Stomach (tissue), 9 donors: ENCODE data around the gene C7orf33. TPM values are rescaled to one million over a fixed set of nuclear protein-coding genes. Genes with fewer than 3 reads are reported as not detected.
"Not testable (repeated sequence)": the region's sequence is repeated elsewhere in the genome, so short reads cannot be mapped to it uniquely, and the experiment has no call there.

Experiments
- DNase-seq, 2 donors: peaks; one replicate each; pipeline versions ENCODE4 v3.0.0 to v3.0.0-alpha.2; 2013 to 2019
- H3K27ac ChIP-seq, 5 donors: fragments of 200-600 bp in 4 of 5; sonication (generic) in 4 of 5; one replicate each; pipeline ENCODE4 v1.5.1; 2013 to 2019; ENCODE audit warnings: mild to moderate bottlenecking in 1 of 5, moderate library complexity in 1 of 5
- H3K27me3 ChIP-seq, 3 donors: fragments of 200-600 bp; sonication (generic); one replicate each; pipeline ENCODE4 v1.5.1; 2017 to 2019; ENCODE audit warnings: mixed run types in 1 of 3
- H3K36me3 ChIP-seq, 4 donors: fragments of 200-600 bp; sonication (generic); 1 replicate in 3 of 4; 2 replicates in 1 of 4; pipeline ENCODE4 v1.5.1; 2016 to 2019
- H3K4me1 ChIP-seq, 4 donors: fragments of 200-600 bp; sonication (generic); one replicate each; pipeline ENCODE4 v1.5.1; 2016 to 2019
- H3K4me3 ChIP-seq, 4 donors: fragments of 200-600 bp; sonication (generic) in 3 of 4; one replicate each; pipeline ENCODE4 v1.5.1; 2016 to 2019; ENCODE audit warnings: mild to moderate bottlenecking in 1 of 4
- H3K9me3 ChIP-seq, 4 donors: fragments of 200-600 bp; sonication (generic); one replicate each; pipeline ENCODE4 v1.5.1; 2016 to 2019
- EP300 ChIP-seq: sonication (generic); formaldehyde crosslinking; IDR thresholded peaks from one replicate; pipeline ENCODE4 v1.6.1; 2017; ENCODE audit warnings: antibody characterized with exemption
- POLR2A ChIP-seq, 4 donors: fragments of 450-650 bp; IDR thresholded peaks; one replicate each; pipeline ENCODE4 v1.6.1; 2016; ENCODE audit warnings: antibody characterized with exemption in 4 of 4, control low read depth in 2 of 4, mild to moderate bottlenecking in 1 of 4, moderate library complexity in 1 of 4
- POLR2AphosphoS5 ChIP-seq, 3 donors: sonication (generic); formaldehyde crosslinking; IDR thresholded peaks; one replicate each; pipeline ENCODE4 v1.6.1; 2016; ENCODE audit warnings: antibody characterized with exemption in 3 of 3
- WGBS, 5 donors: extraction: QIAGEN DNeasy Blood & Tissue Kit in 3 of 5; methylation state at CpG; one replicate each; pipeline versions ENCODE4 v1.1.5 to v1.1.7; 2013 to 2018; 5-methylcytosine and 5-hydroxymethylcytosine counted together
- intact Hi-C: fragments of 100-400 bp; cut with DNase I; formaldehyde crosslinking; loops from one replicate; pipeline ENCODE4 v1.15.1; 2023; ENCODE audit warnings: low total_unique reads
- polyA plus RNA-seq, 3 donors: library from polyadenylated mRNA; stranded (reverse); fragments of 200-250 nt; gene quantifications; one replicate each; pipeline ENCODE4 v1.2.3, GENCODE V29; 2013
- total RNA-seq, 5 donors: library from RNA; depleted of rRNA; stranded (reverse); fragments of >200 nt; gene quantifications; one replicate each; pipeline versions ENCODE4 v1.1.0 to v1.2.3, GENCODE V29; 2014 to 2016
- TF ChIP-seq, protein P1 (sequence below), 7 experiments: fragments of 450-650 bp in 4 of 7; fragments of 200-600 bp in 3 of 7; sonication (generic) in 3 of 7; IDR thresholded peaks; one replicate each; pipeline ENCODE4 v1.5.1; 2016 to 2019; ENCODE audit warnings: antibody characterized with exemption in 7 of 7, control low read depth in 2 of 7, mild to moderate bottlenecking in 1 of 7
- donor health status: healthy with polysubstance abuse.
- donor health status: Bipolar disorder and iron deficiency.
- donor health status: healthy.

Gene C7orf33
- total and polyA plus RNA-seq, 8 donors = not detected

DNA sequence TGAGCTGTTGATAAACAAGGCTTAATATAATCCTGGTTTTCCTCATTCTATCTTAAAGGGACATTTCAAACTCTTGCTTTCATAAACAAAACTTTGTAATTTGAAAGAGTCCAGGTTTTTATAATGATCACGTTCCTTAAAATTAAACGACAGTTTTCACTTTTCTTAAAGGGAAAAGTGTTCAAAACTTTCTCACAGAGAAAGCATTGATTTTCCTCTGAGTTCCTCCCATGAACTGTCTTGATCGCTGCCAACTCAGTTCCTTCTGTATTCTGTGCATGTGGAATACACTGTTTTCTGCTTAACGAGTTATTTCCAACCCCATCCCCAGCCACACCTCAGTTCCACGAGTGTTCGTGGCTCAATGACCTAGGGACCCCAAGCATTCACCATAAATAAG is 2.4 kb upstream of the C7orf33 start:
- 48 to 55% (median 53%) methylated on average over 6 of the region's 6 CpGs for WGBS, 5 donors
- Histone ChIP-seq H3K36me3 (no peaks in the 10 kb centered on the region), H3K27ac (no peak overlapping the region), H3K27me3 (peaks cover 0 to 6% (median 0%) of the 10 kb centered on the region in 3 donors), H3K9me3 (no peaks in the 10 kb centered on the region), H3K4me3 (no peak overlapping the region), H3K4me1 (no peaks in the 10 kb centered on the region)
- intact Hi-C loops = no loop called here
- TF ChIP-seq, protein P1, sequence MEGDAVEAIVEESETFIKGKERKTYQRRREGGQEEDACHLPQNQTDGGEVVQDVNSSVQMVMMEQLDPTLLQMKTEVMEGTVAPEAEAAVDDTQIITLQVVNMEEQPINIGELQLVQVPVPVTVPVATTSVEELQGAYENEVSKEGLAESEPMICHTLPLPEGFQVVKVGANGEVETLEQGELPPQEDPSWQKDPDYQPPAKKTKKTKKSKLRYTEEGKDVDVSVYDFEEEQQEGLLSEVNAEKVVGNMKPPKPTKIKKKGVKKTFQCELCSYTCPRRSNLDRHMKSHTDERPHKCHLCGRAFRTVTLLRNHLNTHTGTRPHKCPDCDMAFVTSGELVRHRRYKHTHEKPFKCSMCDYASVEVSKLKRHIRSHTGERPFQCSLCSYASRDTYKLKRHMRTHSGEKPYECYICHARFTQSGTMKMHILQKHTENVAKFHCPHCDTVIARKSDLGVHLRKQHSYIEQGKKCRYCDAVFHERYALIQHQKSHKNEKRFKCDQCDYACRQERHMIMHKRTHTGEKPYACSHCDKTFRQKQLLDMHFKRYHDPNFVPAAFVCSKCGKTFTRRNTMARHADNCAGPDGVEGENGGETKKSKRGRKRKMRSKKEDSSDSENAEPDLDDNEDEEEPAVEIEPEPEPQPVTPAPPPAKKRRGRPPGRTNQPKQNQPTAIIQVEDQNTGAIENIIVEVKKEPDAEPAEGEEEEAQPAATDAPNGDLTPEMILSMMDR (IDR thresholded peaks at IDR 0.05) = no peak
- no peak for TF ChIP-seq EP300
- TF ChIP-seq POLR2A (IDR thresholded peaks at IDR 0.05) = no peak
- TF ChIP-seq POLR2AphosphoS5 (IDR thresholded peaks at IDR 0.05) = no peak
- DNase-seq = no peak

- WGBS, 5 donors = 77 to 87% (median 82%) methylated on average over 13 of the region's 13 CpGs
- no peak for DNase-seq
- no peak overlapping the region for H3K4me3 ChIP-seq
Measured at GRCh38 chr7:148588670-148589131, 1.9 kb upstream of the C7orf33 start.

GRCh38 chr7:148589640-148590039 is 926 bp upstream of the C7orf33 start:
- Histone ChIP-seq H3K4me1 (no peaks in the 10 kb centered on the region), H3K27me3 (peaks cover 0 to 9% (median 0%) of the 10 kb centered on the region in 3 donors), H3K36me3 (no peaks in the 10 kb centered on the region), H3K4me3 (no peak overlapping the region), H3K9me3 (no peaks in the 10 kb centered on the region), H3K27ac (no peak overlapping the region)
- 43 to 70% (median 62%) methylated on average over 3 of the region's 3 CpGs for WGBS, 5 donors
- TF ChIP-seq POLR2A (IDR thresholded peaks at IDR 0.05) (no peak), EP300 (no peak), POLR2AphosphoS5 (IDR thresholded peaks at IDR 0.05) (no peak)
- TF ChIP-seq, protein P1 (IDR thresholded peaks at IDR 0.05) = no peak
- DNase-seq = no peak
- intact Hi-C loops = no loop called here

More at GRCh38 chr7:148588670-148589131, 1.9 kb upstream of the C7orf33 start:
- Histone ChIP-seq H3K27ac (no peak overlapping the region), H3K4me1 (no peaks in the 10 kb centered on the region), H3K36me3 (no peaks in the 10 kb centered on the region), H3K9me3 (no peaks in the 10 kb centered on the region), H3K27me3 (peaks cover 0 to 9% (median 0%) of the 10 kb centered on the region in 3 donors)
- intact Hi-C loops = no loop called here
- TF ChIP-seq POLR2A (IDR thresholded peaks at IDR 0.05) = no peak
- TF ChIP-seq EP300 = no peak
- TF ChIP-seq POLR2AphosphoS5 (IDR thresholded peaks at IDR 0.05) = no peak
- TF ChIP-seq, protein P1 (IDR thresholded peaks at IDR 0.05) = no peak

- DNase-seq, H3K4me1 ChIP-seq, intact Hi-C loops, H3K4me3 ChIP-seq, H3K36me3 ChIP-seq, H3K27ac ChIP-seq, H3K9me3 ChIP-seq: not testable (repeated sequence)
- 88 to 92% (median 92%) methylated on average over 3 of the region's 3 CpGs for WGBS, 5 donors
- H3K27me3 ChIP-seq = peaks cover 0 to 10% (median 0%) of the 10 kb centered on the region in 3 donors
Measured at GRCh38 chr7:148596354-148596753, 5.8 kb downstream of the C7orf33 start.

DNA sequence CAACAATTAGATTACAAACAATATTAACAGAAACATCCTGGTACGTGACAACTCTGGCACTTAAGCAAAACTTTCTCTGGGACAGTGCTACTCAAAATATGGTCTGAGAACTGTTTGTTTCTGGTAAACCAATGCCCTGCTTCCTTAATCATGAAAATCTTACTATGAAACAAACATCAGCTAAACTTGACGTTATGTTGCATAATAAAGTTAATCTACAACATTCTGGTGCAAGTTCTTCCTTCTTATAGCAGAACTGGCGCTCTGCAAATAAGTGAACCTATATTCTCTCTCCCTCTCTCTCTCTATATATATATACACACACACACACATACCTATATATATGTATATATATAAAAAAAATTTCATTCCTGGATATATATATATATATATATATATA is 7.8 kb downstream of the C7orf33 start:
- TF ChIP-seq, protein P1 (IDR thresholded peaks at IDR 0.05) = no peak
- no peak for TF ChIP-seq POLR2A (IDR thresholded peaks at IDR 0.05)
- no peak for TF ChIP-seq POLR2AphosphoS5 (IDR thresholded peaks at IDR 0.05)
- TF ChIP-seq EP300 = no peak
- H3K4me1 ChIP-seq = no peaks in the 10 kb centered on the region
- H3K27me3 ChIP-seq = peaks cover 0 to 11% (median 0%) of the 10 kb centered on the region in 3 donors
- no peak overlapping the region for H3K4me3 ChIP-seq
- H3K27ac ChIP-seq = no peak overlapping the region
- H3K36me3 ChIP-seq = no peaks in the 10 kb centered on the region
- H3K9me3 ChIP-seq = no peaks in the 10 kb centered on the region
- DNase-seq = no peak
- WGBS, 5 donors = 56 to 68% (median 61%) methylated on average over 3 of the region's 3 CpGs
- intact Hi-C loops = no loop called here
